Memory B cell (primary cell): ENCODE results near the gene MYADML2.
A peak's percentile ranks its signal among the peaks of the same experiment; 100 is the strongest.
"Not testable (repeated sequence)": the region's sequence is repeated elsewhere in the genome, so short reads cannot be mapped to it uniquely, and the experiment has no call there.

Experiments
- ATAC-seq: fragments of 150-1000 bp; cut with Tn5 transposase; 2 replicates; pipeline ENCODE4 v1.10.0; 2021; ENCODE audit warnings: low read depth, mild to moderate bottlenecking, moderate library complexity
- DNase-seq, 2 donors: peaks; one replicate each; pipeline ENCODE4 v3.0.0; 2022; ENCODE audit warnings: low spot score in 2 of 2
- H3K27ac Mint-ChIP-seq: one replicate; pipeline ENCODE4 v1.8.0; 2022; ENCODE audit warnings: mild to moderate bottlenecking, moderate library complexity, mixed read lengths
- H3K27me3 Mint-ChIP-seq: one replicate; pipeline ENCODE4 v1.8.0; 2022; ENCODE audit warnings: mixed read lengths
- H3K36me3 Mint-ChIP-seq: one replicate; pipeline ENCODE4 v1.8.0; 2022; ENCODE audit warnings: mild to moderate bottlenecking, mixed read lengths
- H3K4me1 Mint-ChIP-seq: one replicate; pipeline ENCODE4 v1.8.0; 2022; ENCODE audit warnings: mixed read lengths
- H3K4me3 Mint-ChIP-seq: one replicate; pipeline ENCODE4 v1.8.0; 2022; ENCODE audit warnings: mild to moderate bottlenecking, moderate library complexity, mixed read lengths
- H3K9me3 Mint-ChIP-seq: one replicate; pipeline ENCODE4 v1.8.0; 2022; ENCODE audit warnings: mixed read lengths

The MYADML2 gene

DNA sequence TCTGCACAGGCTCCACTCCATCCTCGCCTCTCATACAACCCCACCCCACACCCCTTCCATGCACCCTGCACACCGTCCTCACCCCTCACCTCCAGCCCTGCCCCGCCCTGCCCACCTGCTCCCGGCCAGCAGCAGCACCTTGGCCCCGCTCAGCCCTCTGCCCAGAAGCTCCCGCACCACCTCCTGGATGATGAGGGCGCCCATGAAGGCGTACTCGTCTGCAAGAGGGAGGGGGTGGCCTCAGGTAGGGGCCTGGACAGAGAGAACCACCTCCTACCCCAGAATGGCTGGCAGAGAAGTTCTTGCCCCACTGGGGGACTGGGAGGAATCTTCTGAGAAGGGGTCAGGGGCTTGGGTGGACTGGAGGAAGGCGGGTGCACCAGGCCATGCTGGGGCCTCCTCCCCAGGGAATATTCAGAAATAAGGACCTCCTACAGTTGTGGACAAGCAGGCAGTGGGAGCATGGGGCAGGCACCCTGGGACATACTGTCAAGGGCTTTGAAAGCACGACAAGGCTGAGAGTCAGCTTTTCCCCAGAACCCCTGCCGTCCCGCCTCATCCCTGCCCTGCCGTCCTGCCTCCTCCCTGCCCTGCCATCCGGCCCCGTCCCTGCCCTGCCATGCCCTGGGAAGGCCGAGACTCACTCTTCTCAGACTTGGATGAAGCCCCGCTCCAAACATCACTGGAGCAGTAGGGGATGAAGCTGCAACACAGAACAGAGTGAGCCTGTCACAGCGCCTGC is 10.8 kb upstream of the MYADML2 start:
- peak overlapping the region; percentile 14 for H3K27ac Mint-ChIP-seq
- no peaks in the 10 kb centered on the region for H3K36me3 Mint-ChIP-seq
- DNase-seq = no peak
- H3K4me1 Mint-ChIP-seq = no peaks in the 10 kb centered on the region
- H3K9me3 Mint-ChIP-seq = no peaks in the 10 kb centered on the region
- ATAC-seq = no peak
- peak overlapping the region; percentile 21 for H3K4me3 Mint-ChIP-seq
- peaks cover 19% of the 10 kb centered on the region for H3K27me3 Mint-ChIP-seq

- Mint-ChIP-seq H3K9me3 (no peaks in the 10 kb centered on the region), H3K36me3 (no peaks in the 10 kb centered on the region), H3K27ac (no peak overlapping the region), H3K27me3 (peaks cover 16% of the 10 kb centered on the region), H3K4me1 (no peaks in the 10 kb centered on the region), H3K4me3 (no peak overlapping the region)
- ATAC-seq (no peak), DNase-seq (no peak)
These were observed 9.9 kb upstream of the MYADML2 start for GRCh38 chr17:81956607-81957589.

DNA sequence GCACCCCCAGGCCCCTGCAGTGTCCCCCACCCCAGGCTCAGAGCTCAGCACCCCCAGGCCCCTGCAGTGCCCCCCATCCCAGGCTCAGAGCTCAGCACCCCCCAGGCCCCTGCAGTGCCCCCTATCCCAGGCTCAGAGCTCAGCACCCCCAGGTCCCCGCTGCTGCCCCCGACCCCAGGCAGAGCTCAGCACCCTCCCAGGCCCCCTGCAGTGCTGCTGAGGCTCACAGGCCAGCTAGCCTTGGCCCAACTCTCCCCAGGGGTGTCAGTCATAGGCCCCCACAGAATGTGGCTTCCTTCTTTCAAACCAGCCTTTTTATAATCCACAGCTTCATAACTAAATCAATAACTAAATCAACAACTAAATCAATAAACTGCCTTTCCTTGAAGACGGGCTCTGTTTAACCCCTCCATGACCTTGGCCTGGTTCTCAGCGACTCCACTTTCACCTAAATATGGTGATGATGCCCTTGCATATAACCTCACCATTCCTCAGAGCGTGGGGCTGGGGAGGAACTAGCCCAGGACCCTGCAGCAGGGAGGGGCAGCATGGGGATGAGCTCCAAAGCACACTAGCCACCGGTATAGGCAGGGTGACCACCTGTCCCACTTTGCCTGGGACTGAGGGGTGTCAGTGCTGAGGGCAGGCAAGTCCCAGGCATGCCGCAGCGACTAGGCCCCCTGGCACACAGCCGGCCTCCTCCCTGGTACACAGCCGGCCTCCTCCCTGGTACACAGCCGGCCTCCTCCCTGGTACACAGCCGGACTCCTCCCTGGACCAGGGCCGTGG is 8.9 kb upstream of the MYADML2 start:
- Mint-ChIP-seq H3K27me3 (peaks cover 16% of the 10 kb centered on the region), H3K36me3 (no peaks in the 10 kb centered on the region), H3K9me3 (no peaks in the 10 kb centered on the region), H3K27ac (no peak overlapping the region), H3K4me1 (no peaks in the 10 kb centered on the region), H3K4me3 (no peak overlapping the region)
- ATAC-seq (no peak), DNase-seq (no peak)

- H3K4me3 Mint-ChIP-seq = no peak overlapping the region
- H3K27me3 Mint-ChIP-seq = peaks cover 16% of the 10 kb centered on the region
- H3K4me1 Mint-ChIP-seq = no peaks in the 10 kb centered on the region
- no peak for ATAC-seq
- H3K36me3 Mint-ChIP-seq = no peaks in the 10 kb centered on the region
- DNase-seq = no peak
- no peaks in the 10 kb centered on the region for H3K9me3 Mint-ChIP-seq
- H3K27ac Mint-ChIP-seq = no peak overlapping the region
These were observed 8.1 kb upstream of the MYADML2 start for GRCh38 chr17:81955058-81955681.

- Mint-ChIP-seq H3K27me3 (peaks cover 16% of the 10 kb centered on the region), H3K4me3 (no peak overlapping the region), H3K27ac (no peak overlapping the region), H3K4me1 (no peaks in the 10 kb centered on the region), H3K9me3 (no peaks in the 10 kb centered on the region), H3K36me3 (no peaks in the 10 kb centered on the region)
- DNase-seq (no peak), ATAC-seq (no peak)
These were observed 7.4 kb upstream of the MYADML2 start for GRCh38 chr17:81954131-81955057.

DNA sequence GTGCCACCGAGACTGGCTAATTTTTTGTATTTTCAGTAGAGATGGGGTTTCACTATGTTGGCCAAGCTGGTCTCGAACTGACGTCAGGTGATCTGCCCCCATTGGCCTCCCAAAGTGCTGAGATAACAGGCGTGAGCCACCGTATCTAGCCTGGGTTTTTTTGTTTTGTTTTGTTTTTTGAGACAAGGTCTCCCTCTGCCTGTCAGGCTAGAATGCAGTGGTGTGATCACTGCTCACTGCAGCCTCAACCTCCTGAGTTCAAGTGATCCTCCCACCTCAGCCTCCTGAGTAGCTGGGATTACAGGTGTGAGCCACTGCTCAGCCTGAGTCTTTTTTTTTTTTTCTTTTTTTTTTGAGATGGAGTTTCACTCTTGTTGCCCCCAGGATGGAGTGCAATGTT is 6.4 kb upstream of the MYADML2 start:
- not testable (repeated sequence) for ATAC-seq, H3K9me3 Mint-ChIP-seq, H3K27ac Mint-ChIP-seq, DNase-seq, H3K4me3 Mint-ChIP-seq, H3K36me3 Mint-ChIP-seq, H3K4me1 Mint-ChIP-seq
- H3K27me3 Mint-ChIP-seq = peaks cover 14% of the 10 kb centered on the region

DNA sequence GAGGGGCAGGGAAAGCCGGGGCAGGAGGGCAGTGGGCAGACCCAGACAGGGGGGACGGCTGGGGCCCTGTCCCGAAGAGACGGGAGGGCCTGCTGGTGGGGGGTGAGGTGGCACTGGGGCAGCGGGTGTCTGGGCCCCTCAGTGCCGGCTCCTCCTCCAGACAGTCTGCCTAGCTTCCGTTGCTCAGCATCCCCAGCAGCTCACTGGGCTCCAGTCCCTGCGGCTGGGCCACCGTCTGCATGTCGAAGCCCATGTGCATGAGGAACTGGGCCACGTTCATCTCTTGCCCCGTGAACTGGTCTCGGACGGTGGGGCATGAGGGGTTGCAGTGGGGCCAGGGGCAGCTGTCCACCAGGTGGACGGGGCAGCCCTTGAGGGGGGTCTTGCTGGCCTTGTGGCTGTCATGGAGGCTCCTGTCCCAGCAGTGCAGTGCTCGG is 5.8 kb upstream of the MYADML2 start:
- no peaks in the 10 kb centered on the region for H3K9me3 Mint-ChIP-seq
- H3K36me3 Mint-ChIP-seq = no peaks in the 10 kb centered on the region
- DNase-seq (no peak), ATAC-seq (no peak)
- peaks cover 12% of the 10 kb centered on the region for H3K27me3 Mint-ChIP-seq
- no peaks in the 10 kb centered on the region for H3K4me1 Mint-ChIP-seq
- H3K4me3 Mint-ChIP-seq = no peak overlapping the region
- H3K27ac Mint-ChIP-seq = no peak overlapping the region

DNA sequence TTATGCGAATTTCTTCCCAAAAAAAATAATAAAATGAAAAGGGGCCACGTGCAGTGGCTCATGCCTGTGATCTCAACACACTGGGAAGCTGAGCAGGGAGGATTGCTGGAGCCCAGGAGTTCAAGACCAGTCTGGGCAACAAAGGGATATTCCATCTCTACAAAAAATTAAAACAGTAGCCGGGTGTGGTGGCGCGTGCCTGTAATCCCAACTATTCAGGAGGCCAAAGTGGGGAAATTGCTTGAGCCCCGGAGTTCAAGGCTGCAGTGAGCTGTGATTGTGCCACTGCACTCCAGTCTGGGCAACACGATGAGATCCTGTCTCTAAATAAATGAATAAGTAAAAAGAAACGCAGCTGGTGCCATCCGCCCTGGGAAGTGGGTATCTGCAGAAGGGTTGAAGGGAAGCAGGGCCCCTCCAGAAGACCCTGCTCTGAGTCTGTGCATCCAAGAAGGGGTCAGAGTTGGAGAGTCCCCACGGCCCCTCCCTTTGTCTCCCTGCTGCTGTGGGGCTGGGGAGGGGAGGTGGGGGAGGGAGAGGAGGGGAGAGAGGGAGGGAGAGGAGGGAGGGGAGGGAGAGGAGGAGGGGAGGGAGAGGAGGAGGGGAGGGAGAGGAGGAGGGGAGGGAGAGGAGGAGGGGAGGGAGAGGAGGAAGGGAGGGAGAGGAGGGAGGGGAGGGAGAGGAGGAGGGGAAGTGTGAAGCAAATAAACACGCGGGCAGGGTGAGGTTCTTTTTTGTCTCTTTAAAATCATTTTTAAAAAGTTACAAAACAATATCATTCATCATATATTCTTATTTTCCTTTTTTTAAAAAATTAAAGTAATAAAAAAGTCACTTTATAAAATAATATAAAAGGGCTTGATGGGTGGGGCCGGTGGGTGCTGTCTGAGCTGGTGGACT is 5.0 kb upstream of the MYADML2 start:
- H3K4me1 Mint-ChIP-seq = no peaks in the 10 kb centered on the region
- DNase-seq (no peak), ATAC-seq (no peak)
- H3K27ac Mint-ChIP-seq = no peak overlapping the region
- no peaks in the 10 kb centered on the region for H3K36me3 Mint-ChIP-seq
- peaks cover 8% of the 10 kb centered on the region for H3K27me3 Mint-ChIP-seq
- no peaks in the 10 kb centered on the region for H3K9me3 Mint-ChIP-seq
- no peak overlapping the region for H3K4me3 Mint-ChIP-seq

DNA sequence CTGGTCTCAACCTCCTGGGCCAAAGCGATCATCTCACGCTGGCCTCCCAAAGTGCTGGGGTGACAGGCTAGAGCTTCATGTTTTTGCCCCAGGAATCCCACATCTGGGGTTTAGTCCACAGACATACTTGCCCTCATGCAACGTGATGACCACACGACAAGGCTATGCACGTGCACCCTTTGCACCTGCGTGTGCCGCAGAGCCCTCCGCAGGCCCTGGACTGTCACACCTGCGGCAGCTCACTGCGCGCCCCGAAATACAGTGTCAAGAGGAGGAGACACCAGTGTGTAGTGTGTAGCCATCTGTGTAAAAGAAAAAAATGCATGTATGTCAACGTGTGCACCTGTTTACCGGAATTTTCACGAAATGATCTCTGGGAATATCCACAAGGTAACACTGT is 3.5 kb upstream of the MYADML2 start:
- Mint-ChIP-seq H3K27ac (no peak overlapping the region), H3K4me3 (no peak overlapping the region)

DNA sequence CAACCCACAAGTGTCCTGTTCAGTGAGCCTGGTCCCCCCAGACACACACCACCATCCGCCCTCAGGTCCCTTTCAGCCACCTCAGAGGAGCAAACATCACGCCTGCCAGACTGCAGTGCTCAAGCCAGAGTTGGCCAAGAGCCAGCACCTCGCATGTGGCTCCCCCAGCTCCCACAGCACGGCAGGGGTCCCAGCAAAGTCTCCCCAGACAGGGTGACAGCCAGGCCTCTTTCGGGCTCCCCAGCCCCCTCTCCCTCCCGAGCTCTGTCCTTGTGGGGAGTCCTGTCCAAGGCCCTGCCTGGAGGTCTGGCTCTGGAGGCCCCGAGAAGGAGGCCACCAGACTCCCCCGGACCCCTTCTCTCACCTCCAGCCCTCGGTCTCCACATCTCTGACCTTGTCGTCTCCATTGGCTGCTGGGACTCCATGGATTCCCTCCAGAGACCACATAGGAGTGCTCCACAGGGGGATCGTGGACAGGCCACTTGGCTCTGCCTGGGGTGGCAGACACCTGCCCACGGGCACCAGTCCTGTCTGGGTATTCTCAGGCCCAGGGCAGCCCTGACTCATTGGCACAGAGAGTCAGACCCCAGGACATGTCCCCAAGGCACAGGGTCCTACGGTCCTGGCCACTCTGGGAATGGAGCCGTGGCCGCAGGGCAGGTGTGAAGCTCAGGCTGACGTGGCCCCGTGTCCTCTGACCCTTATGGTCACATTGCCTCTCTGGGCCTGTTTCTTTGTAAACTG is 1.8 kb upstream of the MYADML2 start:
- ATAC-seq (no peak), DNase-seq (no peak)
- Mint-ChIP-seq H3K36me3 (no peaks in the 10 kb centered on the region), H3K27ac (no peak overlapping the region), H3K27me3 (peaks cover 7% of the 10 kb centered on the region), H3K4me1 (no peaks in the 10 kb centered on the region), H3K9me3 (no peaks in the 10 kb centered on the region), H3K4me3 (no peak overlapping the region)

More for the DNA sequence above, 3.5 kb upstream of the MYADML2 start:
- H3K27me3 Mint-ChIP-seq = peaks cover 6% of the 10 kb centered on the region
- H3K9me3 Mint-ChIP-seq = no peaks in the 10 kb centered on the region
- ATAC-seq (no peak), DNase-seq (no peak)
- no peaks in the 10 kb centered on the region for H3K36me3 Mint-ChIP-seq
- no peaks in the 10 kb centered on the region for H3K4me1 Mint-ChIP-seq

- Mint-ChIP-seq H3K9me3 (no peaks in the 10 kb centered on the region), H3K27ac (no peak overlapping the region), H3K36me3 (no peaks in the 10 kb centered on the region), H3K4me3 (no peak overlapping the region), H3K4me1 (no peaks in the 10 kb centered on the region), H3K27me3 (peaks cover 11% of the 10 kb centered on the region)
- no peak for ATAC-seq
- DNase-seq = no peak
These were observed 2.2 kb downstream of the MYADML2 start for GRCh38 chr17:81944858-81945257.
